Neural cell (in vitro differentiated cells): Measurements from ENCODE around the gene MSL2. TPM values are rescaled to one million over a fixed set of nuclear protein-coding genes. Genes with fewer than 3 reads are reported as not detected.
"Not testable (repeated sequence)": the region's sequence is repeated elsewhere in the genome, so short reads cannot be mapped to it uniquely, and the experiment has no call there.

Experiments
- H2AFZ ChIP-seq: fragments of 200-600, 300-800 bp; sonication (generic), shearing (Covaris generic); 2 replicates; pipeline ENCODE4 v1.6.0; 2014; ENCODE audit warnings: low read depth, mild to moderate bottlenecking, antibody characterized with exemption, low read length, moderate library complexity
- H3F3A ChIP-seq: fragments of 200-600 bp; shearing (Covaris generic); 2 replicates; pipeline ENCODE4 v1.6.1; 2016; ENCODE audit warnings: mild to moderate bottlenecking, moderate library complexity, mixed read lengths, antibody characterized with exemption, low read length; ENCODE audit not compliant: insufficient read depth, poor library complexity, severe bottlenecking
- H3K27ac ChIP-seq: fragments of 200-600, 300-800 bp; sonication (generic), shearing (Covaris generic); 2 replicates; pipeline ENCODE4 v1.5.1; 2014; ENCODE audit warnings: mild to moderate bottlenecking, low read length, moderate library complexity
- H3K27me3 ChIP-seq: fragments of 300-800, 200-600 bp; sonication (generic), shearing (Covaris generic); 2 replicates; pipeline ENCODE4 v1.6.0; 2014; ENCODE audit warnings: mild to moderate bottlenecking, low read depth, low read length, moderate library complexity; ENCODE audit not compliant: insufficient read depth
- H3K36me3 ChIP-seq: fragments of 300-800, 200-600 bp; sonication (generic), shearing (Covaris generic); 2 replicates; pipeline ENCODE4 v1.5.1; 2014; ENCODE audit warnings: mild to moderate bottlenecking, antibody characterized with exemption, low read length, moderate library complexity; ENCODE audit not compliant: insufficient read depth
- H3K4me2 ChIP-seq: fragments of 300-800, 200-600 bp; sonication (generic), shearing (Covaris generic); 2 replicates; pipeline ENCODE4 v1.6.0; 2014; ENCODE audit warnings: mild to moderate bottlenecking, low read length
- H3K4me3 ChIP-seq: fragments of 300-800, 200-600 bp; sonication (generic), shearing (Covaris generic); 2 replicates; pipeline ENCODE4 v1.5.1; 2014; ENCODE audit warnings: mild to moderate bottlenecking, low read length, moderate library complexity
- H3K79me2 ChIP-seq: fragments of 200-600 bp; shearing (Covaris generic); replicated peaks from 2 replicates; pipeline ENCODE4 v1.6.0; 2014; ENCODE audit warnings: mild to moderate bottlenecking, low read length, moderate library complexity; ENCODE audit not compliant: insufficient read depth
- H3K9ac ChIP-seq: fragments of 300-800, 200-600 bp; sonication (generic), shearing (Covaris generic); 2 replicates; pipeline ENCODE4 v1.6.1; 2016; ENCODE audit warnings: mild to moderate bottlenecking, low read length, mixed read lengths
- H3K9me2 ChIP-seq: fragments of 200-600 bp; shearing (Covaris generic); 2 replicates; pipeline ENCODE4 v1.6.1; 2016; ENCODE audit warnings: mild to moderate bottlenecking, low read length, mixed read lengths; ENCODE audit not compliant: insufficient read depth
- H3K9me3 ChIP-seq: fragments of 200-600, 300-800 bp; sonication (generic), shearing (Covaris generic); 2 replicates; pipeline ENCODE4 v1.6.1; 2016; ENCODE audit warnings: mild to moderate bottlenecking, mixed run types, low read length, moderate library complexity, mixed read lengths
- H4K20me1 ChIP-seq: fragments of 200-600 bp; shearing (Covaris generic); 2 replicates; pipeline ENCODE4 v1.6.1; 2016; ENCODE audit warnings: mild to moderate bottlenecking, mixed run types; ENCODE audit not compliant: insufficient read depth
- EP300 ChIP-seq: fragments of 450-650 bp; conservative IDR thresholded peaks from 2 replicates; pipeline ENCODE4 v1.6.1; 2014; ENCODE audit warnings: antibody characterized with exemption, mild to moderate bottlenecking, moderate library complexity; ENCODE audit not compliant: poor library complexity, severe bottlenecking
- EZH2 ChIP-seq: fragments of 200-600, 300-800 bp; shearing (Covaris generic), sonication (generic); IDR thresholded peaks from 2 replicates; pipeline ENCODE4 v1.6.1; 2014; ENCODE audit warnings: antibody characterized with exemption, low read length, borderline replicate concordance, mild to moderate bottlenecking; ENCODE audit not compliant: insufficient read depth, poor library complexity, severe bottlenecking
- MXI1 ChIP-seq: fragments of 450-650 bp; conservative IDR thresholded peaks from 2 replicates; pipeline ENCODE4 v1.6.1; 2014; ENCODE audit warnings: antibody characterized with exemption, mild to moderate bottlenecking; ENCODE audit not compliant: poor library complexity, severe bottlenecking
- POLR2AphosphoS5 ChIP-seq: IDR thresholded peaks from 2 replicates; pipeline ENCODE4 v1.6.1; 2012
- RAD21 ChIP-seq: fragments of 450-650 bp; conservative IDR thresholded peaks from 2 replicates; pipeline ENCODE4 v1.6.1; 2014; ENCODE audit warnings: antibody characterized with exemption, mild to moderate bottlenecking, moderate library complexity
- SMC3 ChIP-seq: fragments of 450-650 bp; conservative IDR thresholded peaks from 2 replicates; pipeline ENCODE4 v1.6.1; 2014; ENCODE audit warnings: antibody characterized with exemption, mild to moderate bottlenecking, moderate library complexity; ENCODE audit not compliant: poor library complexity
- TAF1 ChIP-seq: IDR thresholded peaks from 2 replicates; pipeline ENCODE4 v1.6.1; 2012; ENCODE audit warnings: low read depth
- polyA plus RNA-seq: library from polyadenylated mRNA; depleted of rRNA; stranded (reverse); fragments of >200 nt; gene quantifications from 2 replicates; pipeline ENCODE4 v1.2.3, GENCODE V29; 2014
- TF ChIP-seq, protein P1 (sequence below): IDR thresholded peaks from 2 replicates; pipeline ENCODE4 v1.6.1; 2012; ENCODE audit warnings: borderline replicate concordance
- TF ChIP-seq, protein P2 (sequence below): fragments of 450-650 bp; IDR thresholded peaks from 2 replicates; pipeline ENCODE4 v1.5.1; 2014; ENCODE audit warnings: antibody characterized with exemption, mild to moderate bottlenecking, moderate library complexity; ENCODE audit not compliant: poor library complexity, severe bottlenecking

Gene MSL2
- polyA plus RNA-seq, 1 donor from 2014 or later = 12.8 TPM

GRCh38 chr3:136119332-136119731 is 76.8 kb downstream of the MSL2 start:
- H3K27ac ChIP-seq, H3K36me3 ChIP-seq, H3K79me2 ChIP-seq, H3K27me3 ChIP-seq, H2AFZ ChIP-seq, H3F3A ChIP-seq, H3K9ac ChIP-seq, H3K4me2 ChIP-seq, H3K4me3 ChIP-seq, H3K9me2 ChIP-seq, H3K9me3 ChIP-seq, H4K20me1 ChIP-seq: not testable (repeated sequence)

DNA sequence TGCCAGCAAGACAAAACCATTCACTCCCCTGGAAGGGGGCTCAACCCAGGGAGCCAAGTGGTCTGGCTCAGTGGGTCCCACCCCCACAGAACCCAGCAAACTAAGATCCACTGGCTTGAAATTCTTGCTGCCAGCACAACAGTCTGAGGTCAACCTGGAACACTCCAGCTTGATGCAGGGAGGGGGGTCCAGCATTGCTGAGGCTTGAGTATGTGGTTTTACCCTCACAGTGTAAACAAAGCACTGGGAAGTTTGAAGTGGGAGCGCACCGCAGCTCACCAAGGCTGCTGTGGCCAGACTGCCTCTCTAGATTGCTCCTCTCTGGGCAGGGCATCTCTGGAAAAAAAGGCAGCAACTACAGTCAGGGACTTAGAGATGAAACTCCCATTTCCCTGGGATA is 81.7 kb downstream of the MSL2 start:
- Histone ChIP-seq H3F3A (no peaks in the 10 kb centered on the region), H3K9me2 (no peaks in the 10 kb centered on the region), H3K36me3 (peaks cover 26% of the 10 kb centered on the region), H3K27me3 (no peaks in the 10 kb centered on the region), H3K27ac (no peak overlapping the region), H3K4me3 (no peak overlapping the region), H4K20me1 (no peaks in the 10 kb centered on the region), H3K9ac (no peak overlapping the region), H3K9me3 (no peaks in the 10 kb centered on the region), H3K4me2 (no peak overlapping the region), H2AFZ (no peak overlapping the region), H3K79me2 (no peaks in the 10 kb centered on the region)
- TF ChIP-seq SMC3 (no peak), MXI1 (no peak), TAF1 (no peak), EZH2 (no peak), RAD21 (no peak), POLR2AphosphoS5 (no peak), EP300 (no peak)
- TF ChIP-seq, protein P1, sequence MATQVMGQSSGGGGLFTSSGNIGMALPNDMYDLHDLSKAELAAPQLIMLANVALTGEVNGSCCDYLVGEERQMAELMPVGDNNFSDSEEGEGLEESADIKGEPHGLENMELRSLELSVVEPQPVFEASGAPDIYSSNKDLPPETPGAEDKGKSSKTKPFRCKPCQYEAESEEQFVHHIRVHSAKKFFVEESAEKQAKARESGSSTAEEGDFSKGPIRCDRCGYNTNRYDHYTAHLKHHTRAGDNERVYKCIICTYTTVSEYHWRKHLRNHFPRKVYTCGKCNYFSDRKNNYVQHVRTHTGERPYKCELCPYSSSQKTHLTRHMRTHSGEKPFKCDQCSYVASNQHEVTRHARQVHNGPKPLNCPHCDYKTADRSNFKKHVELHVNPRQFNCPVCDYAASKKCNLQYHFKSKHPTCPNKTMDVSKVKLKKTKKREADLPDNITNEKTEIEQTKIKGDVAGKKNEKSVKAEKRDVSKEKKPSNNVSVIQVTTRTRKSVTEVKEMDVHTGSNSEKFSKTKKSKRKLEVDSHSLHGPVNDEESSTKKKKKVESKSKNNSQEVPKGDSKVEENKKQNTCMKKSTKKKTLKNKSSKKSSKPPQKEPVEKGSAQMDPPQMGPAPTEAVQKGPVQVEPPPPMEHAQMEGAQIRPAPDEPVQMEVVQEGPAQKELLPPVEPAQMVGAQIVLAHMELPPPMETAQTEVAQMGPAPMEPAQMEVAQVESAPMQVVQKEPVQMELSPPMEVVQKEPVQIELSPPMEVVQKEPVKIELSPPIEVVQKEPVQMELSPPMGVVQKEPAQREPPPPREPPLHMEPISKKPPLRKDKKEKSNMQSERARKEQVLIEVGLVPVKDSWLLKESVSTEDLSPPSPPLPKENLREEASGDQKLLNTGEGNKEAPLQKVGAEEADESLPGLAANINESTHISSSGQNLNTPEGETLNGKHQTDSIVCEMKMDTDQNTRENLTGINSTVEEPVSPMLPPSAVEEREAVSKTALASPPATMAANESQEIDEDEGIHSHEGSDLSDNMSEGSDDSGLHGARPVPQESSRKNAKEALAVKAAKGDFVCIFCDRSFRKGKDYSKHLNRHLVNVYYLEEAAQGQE = no peak
- TF ChIP-seq, protein P2, sequence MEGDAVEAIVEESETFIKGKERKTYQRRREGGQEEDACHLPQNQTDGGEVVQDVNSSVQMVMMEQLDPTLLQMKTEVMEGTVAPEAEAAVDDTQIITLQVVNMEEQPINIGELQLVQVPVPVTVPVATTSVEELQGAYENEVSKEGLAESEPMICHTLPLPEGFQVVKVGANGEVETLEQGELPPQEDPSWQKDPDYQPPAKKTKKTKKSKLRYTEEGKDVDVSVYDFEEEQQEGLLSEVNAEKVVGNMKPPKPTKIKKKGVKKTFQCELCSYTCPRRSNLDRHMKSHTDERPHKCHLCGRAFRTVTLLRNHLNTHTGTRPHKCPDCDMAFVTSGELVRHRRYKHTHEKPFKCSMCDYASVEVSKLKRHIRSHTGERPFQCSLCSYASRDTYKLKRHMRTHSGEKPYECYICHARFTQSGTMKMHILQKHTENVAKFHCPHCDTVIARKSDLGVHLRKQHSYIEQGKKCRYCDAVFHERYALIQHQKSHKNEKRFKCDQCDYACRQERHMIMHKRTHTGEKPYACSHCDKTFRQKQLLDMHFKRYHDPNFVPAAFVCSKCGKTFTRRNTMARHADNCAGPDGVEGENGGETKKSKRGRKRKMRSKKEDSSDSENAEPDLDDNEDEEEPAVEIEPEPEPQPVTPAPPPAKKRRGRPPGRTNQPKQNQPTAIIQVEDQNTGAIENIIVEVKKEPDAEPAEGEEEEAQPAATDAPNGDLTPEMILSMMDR = no peak

GRCh38 chr3:136110481-136110880 is 85.7 kb downstream of the MSL2 start:
- no peaks in the 10 kb centered on the region for H4K20me1 ChIP-seq
- no peak overlapping the region for H3K9ac ChIP-seq
- no peak overlapping the region for H3K4me3 ChIP-seq
- H3K79me2 ChIP-seq = no peaks in the 10 kb centered on the region
- H2AFZ ChIP-seq = no peak overlapping the region
- H3K27ac ChIP-seq = no peak overlapping the region
- no peaks in the 10 kb centered on the region for H3K27me3 ChIP-seq
- H3K36me3 ChIP-seq = peaks cover 32% of the 10 kb centered on the region
- no peaks in the 10 kb centered on the region for H3K9me3 ChIP-seq
- H3K4me2 ChIP-seq = no peak overlapping the region
- H3F3A ChIP-seq = no peaks in the 10 kb centered on the region
- TF ChIP-seq, protein P2 = no peak
- TF ChIP-seq SMC3 = no peak
- no peak for TF ChIP-seq RAD21
- TF ChIP-seq, protein P1 = no peak
- no peak for TF ChIP-seq MXI1
- no peak for TF ChIP-seq EZH2
- TF ChIP-seq TAF1 = no peak
- no peak for TF ChIP-seq EP300
- no peak for TF ChIP-seq POLR2AphosphoS5
- no peaks in the 10 kb centered on the region for H3K9me2 ChIP-seq
